Measurements from ENCODE around the gene GET4.
"Not testable (repeated sequence)": the region's sequence is repeated elsewhere in the genome, so short reads cannot be mapped to it uniquely, and the experiment has no call there.

The GET4 gene

DNA sequence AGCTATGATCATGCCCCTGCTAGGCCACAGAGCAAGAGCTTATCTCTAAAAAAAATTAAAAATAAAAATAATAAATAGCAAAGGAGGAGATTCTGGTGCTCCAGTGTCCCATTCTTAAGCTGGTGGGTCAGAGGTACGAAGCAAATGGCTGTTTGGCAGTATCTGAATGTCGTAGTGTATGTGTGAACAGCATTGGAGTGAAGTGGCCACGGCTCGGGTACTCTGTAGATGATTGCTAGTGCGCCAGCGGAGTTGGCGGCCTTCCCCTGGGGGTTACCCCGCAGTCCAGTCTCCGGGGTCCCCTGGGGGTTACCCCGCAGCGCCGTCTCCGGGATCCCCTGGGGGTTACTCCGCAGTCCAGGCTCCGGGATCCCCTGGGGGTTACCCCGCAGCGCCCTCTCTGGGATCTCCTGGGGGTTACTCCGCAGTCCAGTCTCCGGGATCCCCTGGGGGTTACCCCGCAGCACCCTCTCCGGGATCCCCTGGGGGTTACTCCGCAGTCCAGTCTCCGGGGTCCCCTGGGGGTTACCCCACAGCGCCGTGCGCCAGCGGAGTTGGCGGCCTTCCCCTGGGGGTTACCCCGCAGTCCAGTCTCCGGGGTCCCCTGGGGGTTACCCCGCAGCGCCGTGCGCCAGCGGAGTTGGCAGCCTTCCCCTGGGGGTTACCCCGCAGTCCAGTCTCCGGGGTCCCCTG, 29.2 kb upstream of the GET4 start:
- DNase-seq, result not testable (repeated sequence)

DNA sequence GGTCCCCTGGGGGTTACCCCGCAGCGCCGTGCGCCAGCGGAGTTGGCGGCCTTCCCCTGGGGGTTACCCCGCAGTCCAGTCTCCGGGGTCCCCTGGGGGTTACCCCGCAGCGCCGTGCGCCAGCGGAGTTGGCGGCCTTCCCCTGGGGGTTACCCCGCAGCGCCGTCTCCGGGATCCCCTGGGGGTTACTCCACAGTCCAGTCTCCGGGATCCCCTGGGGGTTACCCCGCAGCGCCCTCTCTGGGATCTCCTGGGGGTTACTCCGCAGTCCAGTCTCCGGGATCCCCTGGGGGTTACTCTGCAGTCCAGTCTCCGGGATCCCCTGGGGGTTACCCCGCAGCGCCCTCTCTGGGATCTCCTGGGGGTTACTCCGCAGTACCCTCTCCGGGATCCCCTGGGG, 28.6 kb upstream of the GET4 start:
- DNase-seq, result not testable (repeated sequence)

DNA sequence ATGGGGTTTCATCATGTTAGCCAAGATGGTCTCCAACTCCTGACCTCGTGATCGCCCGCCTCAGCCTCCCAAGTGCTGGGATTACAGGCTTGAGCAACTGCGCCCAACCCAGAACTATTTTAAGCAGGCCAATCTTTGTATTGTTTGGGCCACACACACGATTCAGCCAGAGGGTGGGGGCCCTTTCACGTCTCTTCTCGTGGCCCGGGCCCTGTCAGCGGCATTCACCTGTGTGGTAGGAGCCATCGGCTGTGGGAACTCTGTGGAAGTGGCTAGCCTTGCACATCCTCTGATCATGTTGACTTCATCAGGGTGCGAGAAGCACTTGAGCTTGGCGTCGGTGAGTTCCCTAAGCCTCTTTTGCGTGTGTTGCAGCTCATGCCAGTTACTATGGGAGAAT, 27.2 kb upstream of the GET4 start:
- DNase-seq, result no peak

DNA sequence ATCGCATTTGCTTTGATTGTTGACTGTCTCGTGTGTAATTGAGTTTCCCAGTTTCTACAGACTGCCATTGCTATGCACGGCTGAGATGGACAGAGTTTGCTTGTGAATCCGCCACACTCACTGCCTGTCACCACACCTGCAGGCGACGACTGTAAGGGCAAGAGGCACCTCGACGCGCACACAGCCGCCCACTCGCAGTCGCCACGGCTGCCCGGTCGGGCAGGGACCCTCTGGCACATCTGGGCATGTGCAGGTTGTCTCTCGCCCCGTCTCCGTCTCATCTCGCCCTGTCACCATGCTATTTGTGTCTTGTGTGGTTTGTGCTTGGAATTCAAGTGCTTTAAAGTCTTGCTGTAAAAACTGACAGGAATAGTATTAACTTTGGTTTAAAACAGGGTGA, 26.6 kb upstream of the GET4 start:
- no peak for DNase-seq

DNA sequence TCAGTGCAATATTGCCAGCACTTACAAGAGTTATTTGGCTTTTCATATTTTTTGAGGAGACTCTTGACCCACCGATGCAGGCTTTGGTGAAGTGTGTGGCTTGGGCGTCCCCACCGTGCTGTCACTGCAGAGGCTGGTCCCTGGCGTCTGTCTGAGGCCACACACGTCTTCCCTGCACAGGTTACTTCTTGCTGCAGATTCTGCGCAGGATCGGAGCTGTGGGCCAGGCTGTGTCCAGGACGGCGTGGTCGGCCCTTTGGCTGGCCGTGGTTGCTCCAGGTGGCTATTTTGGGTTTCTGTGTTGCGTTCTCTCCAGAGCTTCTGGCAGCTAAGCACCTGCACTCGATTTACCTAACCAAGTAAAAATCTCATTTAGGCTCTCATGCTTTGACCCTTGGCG, 25.1 kb upstream of the GET4 start:
- DNase-seq, result no peak

DNA sequence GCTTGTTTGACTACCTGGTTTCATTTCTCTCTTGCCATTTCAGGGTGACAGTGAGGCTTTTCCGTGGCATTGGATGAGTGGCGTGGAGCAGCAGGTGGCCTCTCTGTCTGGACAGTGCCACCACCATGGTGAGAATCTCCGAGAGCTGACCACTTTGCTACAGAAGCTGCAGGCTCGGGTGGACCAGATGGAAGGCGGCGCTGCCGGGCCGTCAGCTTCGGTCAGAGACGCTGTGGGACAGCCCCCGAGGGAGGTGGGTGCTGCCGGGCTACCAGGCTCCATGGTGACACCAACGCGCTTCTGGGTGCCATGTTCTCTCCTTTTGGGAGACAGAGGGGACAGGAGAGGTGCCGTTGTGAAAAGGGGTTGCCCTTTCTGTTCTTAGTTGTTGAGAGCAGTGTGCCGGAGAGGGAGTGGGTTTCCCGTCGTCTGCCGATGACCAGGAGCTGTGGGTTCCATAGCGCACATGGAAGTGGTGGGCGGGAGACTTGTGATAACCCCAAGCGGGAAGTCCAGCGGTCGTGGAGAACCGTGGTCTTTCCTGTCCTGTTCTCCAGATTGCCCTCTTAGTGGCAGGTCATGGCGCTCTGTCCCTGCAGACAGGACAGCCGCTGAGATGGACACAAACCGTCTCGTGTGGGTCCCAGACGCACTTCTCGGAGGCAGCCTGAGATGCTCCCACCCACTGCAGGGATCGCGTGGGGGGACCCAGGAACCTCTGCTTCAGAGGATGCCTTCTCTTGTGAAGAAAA, 22.8 kb upstream of the GET4 start:
- DNase-seq, result no peak

DNA sequence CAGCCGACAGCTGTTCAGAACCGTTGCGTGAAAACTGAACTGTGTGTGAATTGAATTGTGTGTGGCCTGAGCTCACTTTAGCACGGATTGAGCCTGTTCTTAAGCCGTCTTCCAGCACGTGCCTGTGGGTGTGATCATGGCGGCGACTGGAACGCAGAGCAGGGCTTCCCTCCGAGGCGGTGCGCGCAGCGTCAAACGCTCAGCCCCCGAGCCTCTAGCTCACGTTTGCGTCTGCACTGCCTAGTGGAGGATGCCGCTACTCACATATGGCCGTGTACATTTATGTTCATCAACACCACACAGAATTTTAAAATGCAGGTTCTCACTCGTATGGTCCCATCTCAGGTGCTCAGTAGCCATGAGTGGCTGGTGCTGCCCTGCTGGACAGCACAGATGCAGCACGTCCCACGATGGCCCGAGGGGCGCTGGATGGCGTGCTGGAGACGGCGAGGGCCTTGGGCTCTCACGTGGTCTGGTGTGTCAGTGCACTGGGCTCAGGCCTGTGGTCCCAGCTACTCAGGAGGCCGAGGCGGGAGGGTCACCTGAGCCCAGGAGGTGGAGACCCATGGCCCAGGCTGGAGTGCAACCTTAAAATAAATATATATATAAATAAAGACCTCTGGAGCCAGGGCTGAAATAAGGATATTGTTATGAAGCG, 22.1 kb upstream of the GET4 start:
- no peak for DNase-seq

DNA sequence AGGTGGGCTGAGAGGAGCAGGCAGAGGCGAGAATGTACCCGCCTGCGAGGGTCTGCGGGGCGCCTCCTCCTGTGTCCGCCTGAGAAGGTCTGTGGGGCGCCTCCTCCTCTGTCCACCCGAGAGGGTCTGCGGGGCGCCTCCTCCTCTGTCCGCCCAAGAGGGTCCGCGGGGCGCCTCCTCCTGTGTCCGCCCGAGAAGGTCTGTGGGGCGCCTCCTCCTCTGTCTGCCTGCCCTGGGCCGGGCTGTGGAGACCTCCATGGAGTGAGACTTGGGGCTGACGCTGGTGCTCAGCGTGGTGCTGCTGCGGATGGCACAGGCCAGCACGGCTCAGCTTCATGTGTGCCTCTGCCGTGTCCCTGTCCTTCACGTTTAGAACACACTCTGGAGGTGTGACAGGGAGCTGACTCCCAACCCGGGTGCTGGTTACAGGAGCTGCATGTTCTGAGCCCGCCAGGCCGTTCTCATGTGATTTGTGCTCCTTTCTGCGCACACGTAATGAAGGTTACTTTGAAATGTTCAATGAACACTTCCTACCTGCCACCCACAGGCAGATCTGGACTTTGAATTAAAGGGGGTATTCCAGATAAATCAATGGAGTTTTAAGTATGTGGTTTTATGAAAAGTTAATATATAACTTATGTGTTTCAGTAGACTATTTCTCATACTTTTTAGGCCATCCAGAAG, 20.5 kb upstream of the GET4 start:
- no peak for DNase-seq

DNA sequence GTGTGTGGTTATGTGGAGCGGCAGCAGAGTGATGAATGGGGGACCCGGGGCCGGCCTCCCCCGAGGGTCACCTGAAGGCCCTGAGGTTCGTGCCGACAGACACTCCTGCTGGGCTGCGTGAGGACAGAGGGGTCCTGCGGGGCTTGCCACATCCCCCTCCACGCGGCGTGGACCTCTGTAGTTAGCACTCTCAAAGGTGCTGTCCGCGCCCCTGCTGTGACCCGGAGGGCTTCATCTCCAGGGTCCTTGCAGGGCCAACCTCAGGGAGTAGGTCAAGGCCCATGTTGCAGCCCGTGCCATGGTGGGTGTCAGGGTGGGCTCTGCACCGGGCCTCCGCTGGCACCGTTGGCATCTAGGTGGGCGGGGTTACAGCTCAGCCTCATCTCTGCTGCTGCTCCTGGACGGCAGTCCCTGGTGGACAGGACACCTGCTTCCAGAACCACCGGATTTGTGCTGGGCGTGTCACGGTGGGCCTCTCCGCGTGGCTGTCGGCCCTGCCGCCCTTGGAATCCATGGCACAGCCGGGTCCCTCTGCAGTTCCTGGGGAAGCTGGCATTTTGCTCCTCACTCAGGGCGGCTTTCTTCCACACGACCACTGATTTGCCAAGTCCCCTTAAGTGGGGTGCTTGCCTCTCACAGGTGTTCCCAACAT, 19.8 kb upstream of the GET4 start:
- no peak for DNase-seq

DNA sequence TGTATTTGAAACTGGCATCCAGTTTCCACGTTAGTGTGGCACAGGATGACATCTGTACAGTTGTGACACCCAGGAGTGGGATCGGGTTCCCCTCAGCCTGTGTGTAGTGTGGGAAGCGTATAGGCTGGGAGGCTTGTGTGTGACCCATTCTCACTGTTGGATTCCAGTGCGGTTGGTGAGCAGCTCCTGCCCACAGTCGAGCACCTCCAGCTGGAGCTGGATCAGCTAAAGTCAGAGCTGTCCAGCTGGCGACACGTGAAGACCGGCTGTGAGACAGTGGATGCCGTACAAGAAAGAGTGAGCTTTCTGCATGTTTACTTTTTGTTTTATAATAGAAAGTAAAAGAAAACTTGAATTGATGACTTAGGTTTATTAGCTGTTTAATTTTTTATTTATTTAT, 18.7 kb upstream of the GET4 start:
- no peak for DNase-seq

DNA sequence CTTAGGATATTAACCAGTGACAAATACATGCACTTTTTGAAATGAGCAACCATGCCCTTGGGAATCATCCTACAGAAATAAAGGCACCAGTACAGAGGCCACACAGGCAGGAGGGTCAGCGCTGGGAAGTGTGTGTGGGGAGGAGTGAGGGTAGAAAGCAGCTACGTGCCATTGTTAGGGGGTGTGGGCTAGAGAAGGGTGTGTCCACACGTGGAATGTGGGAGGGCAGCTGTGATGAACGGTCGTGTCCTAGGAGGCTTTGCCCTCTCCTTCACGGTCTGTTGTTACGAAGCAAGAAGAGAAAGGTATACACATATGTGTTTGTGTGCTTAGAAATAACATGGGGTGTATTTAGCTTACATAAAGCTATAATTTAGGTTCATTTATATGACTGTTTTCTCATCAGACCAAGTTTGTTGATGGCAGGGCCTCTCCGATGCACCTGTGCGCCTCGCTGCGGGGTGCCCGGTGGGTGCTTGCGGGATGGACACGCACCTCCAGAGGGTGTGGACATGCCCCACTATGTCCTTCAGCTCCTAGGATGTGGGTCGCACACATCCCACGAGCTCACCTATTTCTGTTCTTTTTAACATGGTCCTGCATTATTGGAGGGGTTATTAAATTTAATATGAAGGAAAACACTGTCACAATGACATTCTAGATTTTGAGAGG, 16.9 kb upstream of the GET4 start:
- DNase-seq, result no peak

DNA sequence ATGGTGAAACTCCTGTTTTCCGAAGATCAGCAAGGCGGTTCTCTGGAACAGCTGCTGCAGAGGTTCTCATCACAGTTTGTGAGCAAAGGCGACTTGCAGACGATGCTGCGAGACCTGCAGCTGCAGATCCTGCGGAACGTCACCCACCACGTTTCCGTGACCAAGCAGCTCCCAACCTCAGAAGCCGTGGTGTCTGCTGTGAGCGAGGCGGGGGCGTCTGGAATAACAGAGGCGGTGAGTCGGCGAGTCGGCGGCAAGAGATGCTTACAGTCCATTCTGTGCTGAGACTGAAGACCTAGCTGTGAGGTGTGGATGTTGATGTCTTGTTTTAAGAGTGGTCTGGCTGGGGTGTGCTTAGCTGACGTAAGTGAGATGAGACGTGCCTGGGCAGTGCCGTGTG, 16.2 kb upstream of the GET4 start:
- DNase-seq, result no peak

DNA sequence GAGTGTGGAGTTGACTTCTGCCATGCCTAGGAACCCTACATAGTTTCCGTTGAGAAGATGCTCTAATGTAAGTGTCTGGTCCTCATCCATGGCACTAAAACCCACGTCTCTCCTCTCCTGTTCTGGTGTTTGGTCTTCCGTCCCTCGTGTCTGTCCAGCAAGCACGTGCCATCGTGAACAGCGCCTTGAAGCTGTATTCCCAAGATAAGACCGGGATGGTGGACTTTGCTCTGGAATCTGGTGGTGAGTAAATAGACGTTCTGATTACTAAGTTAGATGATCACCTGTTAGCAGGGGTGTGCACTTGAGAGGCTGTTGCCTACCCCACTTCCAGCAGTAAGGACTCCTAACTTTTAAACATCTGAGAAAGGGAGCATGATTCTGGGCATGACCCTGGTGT, 15.1 kb upstream of the GET4 start:
- no peak for DNase-seq

DNA sequence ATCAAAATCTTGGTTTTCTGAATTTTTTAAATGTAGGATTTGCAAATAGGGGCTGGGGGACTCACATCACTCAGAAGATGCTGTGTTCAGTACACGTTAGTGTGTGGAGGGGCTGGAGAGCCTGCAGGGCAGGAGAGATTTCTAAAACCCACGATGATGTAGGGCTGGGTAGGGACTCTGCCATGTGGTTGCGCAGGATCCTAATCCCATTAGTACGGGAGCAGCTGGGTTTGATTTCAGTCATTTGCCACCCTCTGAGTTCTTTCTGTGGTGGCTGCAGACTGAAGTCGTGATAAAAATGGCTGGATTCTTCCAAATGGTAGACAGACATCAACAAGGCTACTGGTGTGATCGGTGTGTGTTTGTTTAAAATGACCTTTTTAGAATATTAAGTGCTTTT, 14.2 kb upstream of the GET4 start:
- DNase-seq, result no peak

DNA sequence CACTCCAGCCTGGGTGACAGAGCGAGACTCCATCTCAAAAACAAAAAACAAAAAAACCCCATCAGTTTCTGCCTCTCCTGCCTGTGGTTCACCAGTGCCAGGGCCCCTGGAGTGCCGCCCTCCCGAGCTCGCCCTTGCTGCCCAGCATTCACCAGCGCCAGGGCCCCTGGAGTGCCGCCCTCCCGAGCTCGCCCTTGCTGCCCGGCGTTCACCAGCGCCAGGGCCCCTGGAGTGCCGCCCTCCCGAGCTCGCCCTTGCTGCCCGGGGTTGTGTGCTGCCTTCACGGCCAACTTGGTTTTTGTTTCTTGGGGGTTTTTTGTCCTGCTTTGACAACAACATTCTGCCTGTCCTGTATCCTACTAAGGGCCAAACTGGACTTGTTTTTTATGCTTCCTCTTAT, 13.2 kb upstream of the GET4 start:
- DNase-seq, result no peak

DNA sequence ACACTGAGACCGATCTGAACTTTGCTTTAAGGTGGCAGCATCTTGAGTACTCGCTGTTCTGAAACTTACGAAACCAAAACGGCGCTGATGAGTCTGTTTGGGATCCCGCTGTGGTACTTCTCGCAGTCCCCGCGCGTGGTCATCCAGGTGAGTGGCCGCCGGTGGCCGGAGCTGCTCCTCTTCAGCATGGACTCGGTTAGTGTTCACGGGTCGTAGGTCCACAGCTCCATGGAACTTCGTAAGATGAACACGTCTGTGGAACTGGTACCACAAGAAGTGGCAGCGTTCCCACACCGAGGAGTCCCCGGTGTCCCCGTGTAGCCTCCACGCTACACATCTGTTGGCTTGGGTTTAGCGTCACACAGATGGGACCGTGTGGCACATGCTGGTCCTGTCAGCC, 10.4 kb upstream of the GET4 start:
- no peak for DNase-seq

DNA sequence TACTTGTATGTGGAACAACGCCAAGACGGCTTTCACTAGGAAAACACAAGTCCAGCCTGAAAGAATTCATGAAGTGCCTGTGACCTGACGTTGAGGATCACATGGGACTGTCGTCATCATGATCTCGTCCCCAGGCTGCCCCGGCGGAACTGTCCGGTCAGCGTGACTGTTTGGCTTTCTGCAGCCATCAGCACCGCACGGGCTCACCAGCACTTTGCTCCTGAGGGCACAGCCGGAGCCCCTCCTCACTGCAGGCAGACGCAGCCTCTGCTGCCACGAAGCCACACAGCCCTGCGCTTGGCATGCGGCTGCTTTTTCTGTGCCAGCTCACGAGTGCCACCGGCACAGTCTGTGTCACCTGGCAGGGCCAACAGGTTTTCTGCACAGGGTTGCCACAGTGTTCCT, 9.4 kb upstream of the GET4 start:
- DNase-seq, result no peak

DNA sequence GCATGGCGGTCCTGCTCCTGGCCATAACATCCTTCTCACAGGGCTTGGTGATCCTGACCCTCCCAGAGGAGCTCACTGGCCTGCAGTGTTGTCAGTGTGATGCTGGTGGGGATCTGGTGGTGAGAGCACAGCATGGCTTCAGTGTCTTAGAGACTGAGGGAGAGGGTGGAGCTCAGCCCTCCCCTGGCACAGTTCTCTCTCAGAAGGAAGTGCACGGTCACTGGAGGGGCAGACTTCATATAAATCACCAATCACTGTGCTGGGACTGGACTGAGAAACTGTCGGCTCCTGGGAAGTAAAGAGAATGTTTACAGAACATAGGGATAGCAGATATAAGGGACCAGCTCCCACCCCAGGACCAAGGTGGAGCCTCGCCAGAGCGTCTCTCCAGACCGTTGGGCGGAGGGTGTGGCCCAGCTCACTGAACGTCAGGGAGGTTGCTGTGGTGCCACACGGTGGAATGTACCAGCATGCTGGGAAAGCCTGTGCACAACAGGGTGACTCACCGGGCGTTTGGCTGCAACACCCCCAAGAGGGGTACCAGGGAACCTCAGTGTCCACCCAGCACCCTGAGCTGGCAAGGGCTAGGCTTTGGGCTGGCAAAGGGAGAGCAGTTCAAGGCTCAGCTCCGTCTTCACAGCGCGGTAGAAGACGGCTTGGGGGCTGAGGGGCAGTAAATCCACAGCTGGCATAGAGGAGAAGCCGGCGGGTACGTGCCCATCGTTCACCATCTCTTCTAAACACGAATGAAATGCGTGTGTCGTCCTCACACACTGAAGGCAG, 8.8 kb upstream of the GET4 start:
- no peak for DNase-seq

DNA sequence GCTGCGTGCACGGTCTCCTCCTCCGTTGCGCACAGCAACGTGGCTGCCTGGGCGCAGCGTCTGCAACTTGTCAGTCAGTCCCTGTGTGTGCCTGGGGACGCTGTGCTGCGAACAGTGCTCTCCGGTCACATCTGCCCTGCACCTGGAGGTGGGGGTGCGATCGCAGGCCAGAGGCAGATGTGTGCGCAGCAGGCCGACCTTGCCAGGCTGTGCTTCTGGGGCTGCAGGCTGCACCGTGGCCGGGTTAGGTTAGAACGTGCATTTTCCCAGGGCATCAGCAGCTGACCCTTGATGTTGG, 8.2 kb upstream of the GET4 start:
- DNase-seq, result no peak

DNA sequence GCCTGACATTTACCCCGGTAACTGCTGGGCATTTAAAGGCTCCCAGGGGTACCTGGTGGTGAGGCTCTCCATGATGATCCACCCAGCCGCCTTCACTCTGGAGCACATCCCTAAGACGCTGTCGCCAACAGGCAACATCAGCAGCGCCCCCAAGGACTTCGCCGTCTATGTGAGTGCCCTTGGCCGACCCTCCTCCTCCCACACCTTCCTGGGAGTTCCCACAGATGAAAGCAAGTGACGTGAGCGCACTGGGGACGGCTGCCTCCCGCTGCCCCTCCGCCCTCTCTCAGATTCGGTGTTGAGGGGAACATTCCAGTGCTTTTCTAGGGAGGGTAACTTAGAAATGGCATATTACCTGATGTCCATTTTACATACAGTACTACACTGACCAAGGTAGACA, 7.0 kb upstream of the GET4 start:
- no peak for DNase-seq

DNA sequence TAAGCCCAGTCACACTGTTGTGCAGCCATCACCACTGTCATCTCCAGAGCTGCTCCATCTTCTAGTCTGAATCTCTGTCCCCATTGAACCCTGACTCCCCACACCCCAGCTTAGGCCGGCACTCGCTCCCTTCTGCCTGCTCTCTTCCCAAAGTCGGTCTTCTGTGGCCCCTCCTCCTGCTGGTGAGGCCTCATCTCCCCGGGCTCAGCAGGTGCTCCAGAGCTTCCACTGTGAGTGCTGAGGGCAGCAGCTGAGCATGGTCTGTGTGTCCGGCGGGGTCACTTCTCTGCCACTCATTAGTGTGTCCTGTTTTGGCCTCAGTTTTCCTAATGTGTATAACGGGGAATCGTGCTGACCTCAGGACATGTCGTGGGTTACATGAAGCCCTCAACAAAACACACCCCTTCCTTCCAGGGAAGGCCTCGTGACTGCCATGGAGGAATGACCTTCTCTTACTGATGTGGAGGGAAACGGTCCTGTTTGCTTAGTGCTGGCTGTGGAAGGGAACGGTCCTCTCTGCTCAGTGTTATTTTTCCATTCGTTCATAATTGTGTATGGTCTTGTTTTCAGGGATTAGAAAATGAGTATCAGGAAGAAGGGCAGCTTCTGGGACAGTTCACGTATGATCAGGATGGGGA, 4.3 kb upstream of the GET4 start:
- no peak for DNase-seq

All from effector CD4-positive, alpha-beta T cell (primary cell).